DOHH2 (cell line): ENCODE data around the gene KIAA1671.

Experiments
- EZH2phosphoT487 ChIP-seq: fragments of 200-600 bp; sonication (generic); IDR thresholded peaks from 2 replicates; pipeline ENCODE4 v1.6.1; 2017; ENCODE audit warnings: borderline replicate concordance, mild to moderate bottlenecking, antibody characterized with exemption, low read length, moderate library complexity, mixed read lengths
- TF ChIP-seq, protein P1 (sequence below): fragments of 200-600 bp; sonication (generic); IDR thresholded peaks from one replicate; pipeline ENCODE4 v1.5.1; 2014; ENCODE audit warnings: antibody characterized with exemption, mild to moderate bottlenecking, low read depth, low read length; ENCODE audit not compliant: poor library complexity, severe bottlenecking

DNA sequence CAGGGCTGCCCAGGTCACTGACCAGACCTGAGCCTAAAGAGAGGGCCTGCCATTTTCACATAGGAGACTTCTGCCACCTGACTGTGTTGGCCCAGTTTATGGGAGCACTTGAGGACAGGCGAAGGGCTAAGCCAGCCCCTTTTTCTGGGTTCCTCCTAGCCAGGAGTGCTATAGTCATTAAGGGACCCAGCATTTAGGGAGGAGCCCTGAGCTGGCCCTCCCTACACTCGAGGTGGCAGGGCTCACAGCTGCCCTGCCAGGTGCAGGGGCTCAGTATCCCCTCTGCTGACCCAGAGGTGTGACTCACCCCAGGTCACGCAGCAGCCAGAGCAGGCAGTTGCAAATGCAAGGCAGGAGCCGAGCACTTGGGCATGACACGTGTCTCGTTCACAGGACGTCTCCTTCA, 160.8 kb downstream of the KIAA1671 start:
- TF ChIP-seq, protein P1, sequence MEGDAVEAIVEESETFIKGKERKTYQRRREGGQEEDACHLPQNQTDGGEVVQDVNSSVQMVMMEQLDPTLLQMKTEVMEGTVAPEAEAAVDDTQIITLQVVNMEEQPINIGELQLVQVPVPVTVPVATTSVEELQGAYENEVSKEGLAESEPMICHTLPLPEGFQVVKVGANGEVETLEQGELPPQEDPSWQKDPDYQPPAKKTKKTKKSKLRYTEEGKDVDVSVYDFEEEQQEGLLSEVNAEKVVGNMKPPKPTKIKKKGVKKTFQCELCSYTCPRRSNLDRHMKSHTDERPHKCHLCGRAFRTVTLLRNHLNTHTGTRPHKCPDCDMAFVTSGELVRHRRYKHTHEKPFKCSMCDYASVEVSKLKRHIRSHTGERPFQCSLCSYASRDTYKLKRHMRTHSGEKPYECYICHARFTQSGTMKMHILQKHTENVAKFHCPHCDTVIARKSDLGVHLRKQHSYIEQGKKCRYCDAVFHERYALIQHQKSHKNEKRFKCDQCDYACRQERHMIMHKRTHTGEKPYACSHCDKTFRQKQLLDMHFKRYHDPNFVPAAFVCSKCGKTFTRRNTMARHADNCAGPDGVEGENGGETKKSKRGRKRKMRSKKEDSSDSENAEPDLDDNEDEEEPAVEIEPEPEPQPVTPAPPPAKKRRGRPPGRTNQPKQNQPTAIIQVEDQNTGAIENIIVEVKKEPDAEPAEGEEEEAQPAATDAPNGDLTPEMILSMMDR, result no peak
- no peak for TF ChIP-seq EZH2phosphoT487
